Endothelial cell of umbilical vein (primary cell): Measurements from ENCODE around the gene SLC38A8.

Experiments
- EZH2 ChIP-seq: IDR thresholded peaks from 2 replicates; pipeline ENCODE4 v1.6.1; 2012; ENCODE audit warnings: borderline replicate concordance, low read depth, mild to moderate bottlenecking, moderate library complexity, low read length, inconsistent platforms; ENCODE audit not compliant: severe bottlenecking
- FOS ChIP-seq: IDR thresholded peaks from 2 replicates; pipeline ENCODE4 v1.6.1; 2011; ENCODE audit warnings: mild to moderate bottlenecking, low read length, moderate library complexity, borderline replicate concordance; ENCODE audit not compliant: insufficient read depth
- MYC ChIP-seq: IDR thresholded peaks from one replicate; pipeline ENCODE4 v1.6.1; 2011; ENCODE audit warnings: mild to moderate bottlenecking, low read depth, low read length
- POLR2A ChIP-seq: IDR thresholded peaks from 2 replicates; pipeline ENCODE4 v1.6.1; 2012; ENCODE audit warnings: low read depth, mild to moderate bottlenecking, control low read depth, low read length
- POLR2AphosphoS5 ChIP-seq: IDR thresholded peaks from 2 replicates; pipeline ENCODE4 v1.6.1; 2012; ENCODE audit warnings: low read depth, mild to moderate bottlenecking, control low read depth, low read length, moderate library complexity; ENCODE audit not compliant: insufficient read depth
- TF ChIP-seq, protein P1 (sequence below), 2 donors: IDR thresholded peaks; 1 replicate in 1 of 2; 2 replicates in 1 of 2; pipeline ENCODE4 v1.5.1; 2011; ENCODE audit warnings: low read length in 2 of 2, mild to moderate bottlenecking in 2 of 2, moderate library complexity in 2 of 2, control low read depth in 1 of 2, inconsistent platforms in 1 of 2, low read depth in 1 of 2; ENCODE audit not compliant: insufficient read depth in 1 of 2; ENCODE audit errors: extremely low read depth in 1 of 2
- TF ChIP-seq, protein P2 (sequence below): IDR thresholded peaks from 2 replicates; pipeline ENCODE4 v1.6.1; 2011; ENCODE audit not compliant: insufficient read depth, insufficient read length

DNA sequence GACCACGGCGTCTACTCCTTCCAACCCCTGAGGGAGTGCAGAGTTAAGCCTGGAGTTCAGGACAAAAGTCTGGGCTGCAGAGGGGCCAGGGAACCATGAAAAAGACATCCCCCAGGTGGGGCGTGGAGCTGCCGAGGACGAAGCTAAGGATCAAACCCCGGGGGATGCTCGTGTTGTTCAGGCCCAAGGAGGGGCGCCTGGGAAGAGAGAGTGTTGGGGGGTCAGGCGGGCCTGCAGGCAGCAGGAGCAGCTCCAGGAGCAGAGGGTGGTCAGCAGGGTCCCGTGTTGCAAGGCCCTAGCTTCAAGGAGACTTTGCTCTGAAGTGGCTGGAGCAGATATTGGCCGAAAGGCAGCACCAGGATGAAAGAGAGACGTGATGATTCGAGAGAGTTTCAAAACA lies 47.9 kb downstream of the SLC38A8 start:
- TF ChIP-seq, protein P1, sequence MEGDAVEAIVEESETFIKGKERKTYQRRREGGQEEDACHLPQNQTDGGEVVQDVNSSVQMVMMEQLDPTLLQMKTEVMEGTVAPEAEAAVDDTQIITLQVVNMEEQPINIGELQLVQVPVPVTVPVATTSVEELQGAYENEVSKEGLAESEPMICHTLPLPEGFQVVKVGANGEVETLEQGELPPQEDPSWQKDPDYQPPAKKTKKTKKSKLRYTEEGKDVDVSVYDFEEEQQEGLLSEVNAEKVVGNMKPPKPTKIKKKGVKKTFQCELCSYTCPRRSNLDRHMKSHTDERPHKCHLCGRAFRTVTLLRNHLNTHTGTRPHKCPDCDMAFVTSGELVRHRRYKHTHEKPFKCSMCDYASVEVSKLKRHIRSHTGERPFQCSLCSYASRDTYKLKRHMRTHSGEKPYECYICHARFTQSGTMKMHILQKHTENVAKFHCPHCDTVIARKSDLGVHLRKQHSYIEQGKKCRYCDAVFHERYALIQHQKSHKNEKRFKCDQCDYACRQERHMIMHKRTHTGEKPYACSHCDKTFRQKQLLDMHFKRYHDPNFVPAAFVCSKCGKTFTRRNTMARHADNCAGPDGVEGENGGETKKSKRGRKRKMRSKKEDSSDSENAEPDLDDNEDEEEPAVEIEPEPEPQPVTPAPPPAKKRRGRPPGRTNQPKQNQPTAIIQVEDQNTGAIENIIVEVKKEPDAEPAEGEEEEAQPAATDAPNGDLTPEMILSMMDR (IDR thresholded peaks at IDR 0.05; ENCODE audit: extremely low read depth in 1 of 2, insufficient read depth in 1 of 2, low read depth in 1 of 2, low read length in 2 of 2): no peak
- TF ChIP-seq EZH2: no peak
- TF ChIP-seq POLR2A: no peak
- no peak for TF ChIP-seq POLR2AphosphoS5
- TF ChIP-seq, protein P2, sequence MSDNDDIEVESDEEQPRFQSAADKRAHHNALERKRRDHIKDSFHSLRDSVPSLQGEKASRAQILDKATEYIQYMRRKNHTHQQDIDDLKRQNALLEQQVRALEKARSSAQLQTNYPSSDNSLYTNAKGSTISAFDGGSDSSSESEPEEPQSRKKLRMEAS: no peak
- TF ChIP-seq FOS: no peak
- no peak for TF ChIP-seq MYC
